SU-DHL-6 (cell line): Measurements from ENCODE around the gene MXD1.

ENCODE experiments used
- H2AFZ ChIP-seq: fragments of 200-600 bp; sonication (generic); 2 replicates; pipeline ENCODE4 v1.6.1; 2014; ENCODE audit warnings: low read depth, mild to moderate bottlenecking, moderate library complexity, mixed read lengths, antibody characterized with exemption, low read length; ENCODE audit not compliant: severe bottlenecking
- H3F3A ChIP-seq: fragments of 200-600 bp; shearing (Covaris generic); 2 replicates; pipeline ENCODE4 v1.6.0; 2016; ENCODE audit warnings: antibody characterized with exemption, mild to moderate bottlenecking; ENCODE audit not compliant: insufficient read depth
- H3K27ac ChIP-seq: fragments of 200-600 bp; sonication (generic); 2 replicates; pipeline ENCODE4 v1.5.1; 2016; ENCODE audit warnings: low read depth, mild to moderate bottlenecking, low read length, moderate library complexity, mixed read lengths
- H3K27me3 ChIP-seq: fragments of 200-600 bp; sonication (generic), shearing (Covaris generic); 2 replicates; pipeline ENCODE4 v1.6.0; 2014; ENCODE audit warnings: mild to moderate bottlenecking, low read length
- H3K36me3 ChIP-seq: fragments of 200-600 bp; sonication (generic); 2 replicates; pipeline ENCODE4 v1.6.1; 2014; ENCODE audit warnings: mild to moderate bottlenecking, low read length, mixed read lengths
- H3K4me2 ChIP-seq: fragments of 300-600, 200-600 bp; shearing (Covaris generic), sonication (generic); 2 replicates; pipeline ENCODE4 v1.6.0; 2014; ENCODE audit warnings: low read length, low read depth, mild to moderate bottlenecking; ENCODE audit not compliant: poor library complexity, severe bottlenecking
- H3K4me3 ChIP-seq: fragments of 200-600 bp; sonication (generic); 2 replicates; pipeline ENCODE4 v1.5.1; 2014; ENCODE audit warnings: antibody characterized with exemption, low read length, mild to moderate bottlenecking, mixed read lengths; ENCODE audit not compliant: insufficient read depth, poor library complexity, severe bottlenecking
- H3K79me2 ChIP-seq: fragments of 200-600 bp; sonication (generic); 2 replicates; pipeline ENCODE4 v1.6.1; 2014; ENCODE audit warnings: mild to moderate bottlenecking, low read length, moderate library complexity; ENCODE audit not compliant: insufficient read depth
- H3K9ac ChIP-seq: fragments of 200-600 bp; sonication (generic); 2 replicates; pipeline ENCODE4 v1.7.0; 2014; ENCODE audit warnings: mild to moderate bottlenecking, low read length
- H3K9me2 ChIP-seq: fragments of 200-600 bp; sonication (generic); replicated peaks from 2 replicates; pipeline ENCODE4 v1.6.1; 2014; ENCODE audit warnings: low read length; ENCODE audit not compliant: insufficient read depth
- H3K9me3 ChIP-seq: fragments of 200-600 bp; sonication (generic); 2 replicates; pipeline ENCODE4 v1.6.1; 2014; ENCODE audit warnings: low read length, mixed read lengths; ENCODE audit not compliant: insufficient read depth
- H4K20me1 ChIP-seq: fragments of 200-600 bp; sonication (generic); 2 replicates; pipeline ENCODE4 v1.6.1; 2014; ENCODE audit warnings: low read depth, mild to moderate bottlenecking, antibody characterized with exemption, low read length, moderate library complexity, mixed read lengths
- EZH2phosphoT487 ChIP-seq: fragments of 200-600 bp; sonication (generic), shearing (Covaris generic); conservative IDR thresholded peaks from 2 replicates; pipeline ENCODE4 v1.6.1; 2018; ENCODE audit warnings: mild to moderate bottlenecking, antibody characterized with exemption, low read length, moderate library complexity, mixed read lengths
- TF ChIP-seq, protein P1 (sequence below): fragments of 200-600 bp; sonication (generic); IDR thresholded peaks from one replicate; pipeline ENCODE4 v1.5.1; 2017; ENCODE audit warnings: antibody characterized with exemption, mild to moderate bottlenecking, low read length, moderate library complexity; ENCODE audit not compliant: insufficient read depth, poor library complexity, severe bottlenecking

Gene MXD1

DNA sequence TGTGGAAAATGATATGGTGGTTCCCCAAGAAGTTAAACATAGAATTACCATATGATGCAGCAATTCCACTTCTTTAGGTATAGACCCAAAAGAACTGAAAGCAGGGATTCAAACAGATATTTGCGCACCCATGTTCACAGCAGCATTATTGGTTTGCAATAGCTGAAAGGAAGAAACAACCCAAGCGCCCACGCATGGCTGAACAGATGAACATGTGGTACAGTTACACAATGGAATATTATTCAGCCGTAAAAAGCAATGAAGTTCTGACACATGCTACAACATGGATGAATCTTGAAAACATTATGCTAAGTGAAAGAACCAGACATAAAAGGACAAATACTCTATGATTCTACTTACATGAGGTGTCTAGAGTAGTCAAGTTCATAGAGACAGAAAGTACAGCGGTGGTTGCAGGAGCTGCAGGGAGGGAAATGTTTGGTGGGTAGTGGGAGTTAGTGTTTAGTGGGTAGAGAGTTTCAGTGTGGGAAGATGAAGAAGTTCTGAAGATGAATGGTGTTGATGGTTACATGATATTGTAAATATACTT lies 73.3 kb downstream of the MXD1 start:
- Histone ChIP-seq H3K9me2 (no peaks in the 10 kb centered on the region), H3K4me3 (no peak overlapping the region), H3K9me3 (no peaks in the 10 kb centered on the region), H3K36me3 (no peaks in the 10 kb centered on the region), H3K9ac (no peak overlapping the region), H3F3A (no peaks in the 10 kb centered on the region), H2AFZ (no peak overlapping the region), H3K27ac (no peak overlapping the region), H3K4me2 (no peak overlapping the region), H3K27me3 (no peaks in the 10 kb centered on the region), H4K20me1 (no peaks in the 10 kb centered on the region), H3K79me2 (no peaks in the 10 kb centered on the region)
- no peak for TF ChIP-seq EZH2phosphoT487
- TF ChIP-seq, protein P1, sequence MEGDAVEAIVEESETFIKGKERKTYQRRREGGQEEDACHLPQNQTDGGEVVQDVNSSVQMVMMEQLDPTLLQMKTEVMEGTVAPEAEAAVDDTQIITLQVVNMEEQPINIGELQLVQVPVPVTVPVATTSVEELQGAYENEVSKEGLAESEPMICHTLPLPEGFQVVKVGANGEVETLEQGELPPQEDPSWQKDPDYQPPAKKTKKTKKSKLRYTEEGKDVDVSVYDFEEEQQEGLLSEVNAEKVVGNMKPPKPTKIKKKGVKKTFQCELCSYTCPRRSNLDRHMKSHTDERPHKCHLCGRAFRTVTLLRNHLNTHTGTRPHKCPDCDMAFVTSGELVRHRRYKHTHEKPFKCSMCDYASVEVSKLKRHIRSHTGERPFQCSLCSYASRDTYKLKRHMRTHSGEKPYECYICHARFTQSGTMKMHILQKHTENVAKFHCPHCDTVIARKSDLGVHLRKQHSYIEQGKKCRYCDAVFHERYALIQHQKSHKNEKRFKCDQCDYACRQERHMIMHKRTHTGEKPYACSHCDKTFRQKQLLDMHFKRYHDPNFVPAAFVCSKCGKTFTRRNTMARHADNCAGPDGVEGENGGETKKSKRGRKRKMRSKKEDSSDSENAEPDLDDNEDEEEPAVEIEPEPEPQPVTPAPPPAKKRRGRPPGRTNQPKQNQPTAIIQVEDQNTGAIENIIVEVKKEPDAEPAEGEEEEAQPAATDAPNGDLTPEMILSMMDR: no peak

GRCh38 chr2:69989009-69989408 lies 74.1 kb downstream of the MXD1 start:
- H4K20me1 ChIP-seq: no peaks in the 10 kb centered on the region
- H3K79me2 ChIP-seq: no peaks in the 10 kb centered on the region
- no peak overlapping the region for H3K4me2 ChIP-seq
- no peak for TF ChIP-seq EZH2phosphoT487
- TF ChIP-seq, protein P1: no peak
- no peak overlapping the region for H3K27ac ChIP-seq
- H3K9me3 ChIP-seq: no peaks in the 10 kb centered on the region
- no peak overlapping the region for H3K4me3 ChIP-seq
- H3F3A ChIP-seq: no peaks in the 10 kb centered on the region
- H3K9ac ChIP-seq: no peak overlapping the region
- H3K36me3 ChIP-seq: no peaks in the 10 kb centered on the region
- no peaks in the 10 kb centered on the region for H3K9me2 ChIP-seq
- H3K27me3 ChIP-seq: no peaks in the 10 kb centered on the region
- H2AFZ ChIP-seq: no peak overlapping the region

- H3K27me3 ChIP-seq: no peaks in the 10 kb centered on the region
- no peaks in the 10 kb centered on the region for H3K9me2 ChIP-seq
- H3K79me2 ChIP-seq: no peaks in the 10 kb centered on the region
- H3K4me3 ChIP-seq: no peak overlapping the region
- no peaks in the 10 kb centered on the region for H3K9me3 ChIP-seq
- no peaks in the 10 kb centered on the region for H3F3A ChIP-seq
- TF ChIP-seq, protein P1: no peak
- TF ChIP-seq EZH2phosphoT487: no peak
- no peaks in the 10 kb centered on the region for H4K20me1 ChIP-seq
- H3K27ac ChIP-seq: no peak overlapping the region
- H2AFZ ChIP-seq: no peak overlapping the region
- H3K36me3 ChIP-seq: no peaks in the 10 kb centered on the region
- no peak overlapping the region for H3K4me2 ChIP-seq
- H3K9ac ChIP-seq: no peak overlapping the region
Observed at GRCh38 chr2:69989441-69990105, 74.7 kb downstream of the MXD1 start.
